GM18508 (cell line): ENCODE data around the gene GALNT11.
"Not testable (repeated sequence)": the region's sequence is repeated elsewhere in the genome, so short reads cannot be mapped to it uniquely, and the experiment has no call there.

Experiments used
- ATAC-seq: cut with Tn5 transposase; IDR thresholded peaks from one replicate; pipeline ENCODE4 v1.9.1; 2021; ENCODE audit warnings: moderate number of reproducible peaks; ENCODE audit not compliant: insufficient read depth, unreplicated experiment

GALNT11 gene

DNA sequence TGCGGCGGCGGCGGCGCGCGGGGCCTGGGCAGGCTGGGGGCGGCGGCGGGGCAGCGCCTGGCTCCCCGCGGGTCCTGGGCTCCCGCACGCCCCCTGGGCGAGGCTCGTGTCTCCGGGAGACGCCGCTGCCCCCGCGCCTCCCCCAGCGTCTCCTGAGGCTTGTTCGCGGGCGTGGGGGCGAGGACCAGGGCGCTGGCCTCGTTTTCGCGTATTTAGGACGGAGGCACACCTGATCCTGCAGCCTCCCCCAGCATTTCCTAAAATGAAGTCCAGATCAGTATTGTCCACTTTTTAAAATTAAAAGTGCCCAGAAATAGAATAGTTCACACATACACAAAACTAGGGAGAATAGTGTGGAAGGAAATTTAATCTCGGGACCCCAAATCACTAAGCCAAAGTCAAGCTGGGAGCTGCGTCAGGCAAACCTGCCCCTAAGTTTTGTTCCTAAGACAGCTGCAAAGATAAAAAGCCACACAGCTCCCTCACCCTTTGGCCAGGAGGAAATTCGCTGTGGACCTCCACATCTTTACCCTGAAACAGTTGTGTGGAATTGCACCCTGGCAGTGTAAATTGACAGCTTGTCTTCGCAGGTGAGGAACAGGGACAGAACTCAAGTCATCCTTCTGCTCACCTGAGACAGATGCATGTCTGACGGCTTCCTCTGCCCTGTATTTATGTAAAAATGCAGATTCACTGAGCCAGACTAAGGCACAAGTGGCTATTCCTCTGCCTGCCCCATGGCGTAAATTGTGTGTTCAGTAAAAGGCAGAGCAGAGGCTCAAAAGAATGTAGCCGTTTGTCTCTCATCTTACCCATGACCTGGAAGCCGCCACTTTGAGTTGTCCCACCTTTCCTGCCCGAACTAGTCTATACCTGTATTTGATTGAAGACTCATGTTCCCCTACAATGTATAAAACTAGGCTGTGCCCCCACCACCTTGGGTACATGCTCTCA, 740 bp downstream of the GALNT11 start:
- no peak for ATAC-seq

DNA sequence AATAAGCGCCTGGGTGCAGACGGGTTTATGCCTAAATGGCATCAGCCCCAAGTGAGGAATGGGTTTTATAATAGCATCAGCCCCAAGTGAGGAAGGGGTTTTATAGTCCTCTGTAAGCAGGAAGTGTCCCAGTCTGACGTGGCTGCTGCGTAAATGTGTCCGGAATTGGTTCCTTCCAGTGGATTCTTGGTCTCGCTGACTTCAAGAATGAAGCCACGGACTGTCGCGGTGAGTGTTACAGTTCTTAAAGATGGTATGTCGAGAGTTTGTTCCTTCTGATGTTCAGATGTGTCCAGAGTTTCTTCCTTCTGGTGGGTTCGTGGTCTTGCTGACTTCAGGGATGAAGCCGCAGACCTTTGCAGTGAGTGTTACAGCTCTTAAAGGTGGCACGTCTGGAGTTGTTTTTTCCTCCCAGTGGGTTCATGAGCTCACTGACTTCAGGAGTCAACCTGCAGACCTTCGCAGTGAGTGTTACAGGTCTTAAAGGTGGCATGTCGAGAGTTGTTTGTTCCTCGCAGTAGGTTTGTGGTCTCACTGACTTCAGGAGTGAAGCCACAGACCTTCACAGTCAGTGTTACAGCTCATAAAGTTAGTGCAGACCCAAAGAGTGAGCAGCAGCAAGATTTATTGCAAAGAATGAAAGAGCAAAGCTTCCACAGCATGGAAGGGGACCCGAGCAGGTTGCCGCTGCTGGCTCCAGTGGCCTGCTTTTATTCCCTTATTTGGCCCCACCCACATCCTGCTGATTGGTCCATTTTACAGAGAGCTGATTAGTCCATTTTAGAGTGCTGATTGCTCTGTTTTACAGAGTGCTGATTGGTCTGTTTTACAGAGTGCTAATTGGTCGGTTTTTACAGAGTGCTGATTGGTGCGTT, 2.3 kb downstream of the GALNT11 start:
- not testable (repeated sequence) for ATAC-seq

DNA sequence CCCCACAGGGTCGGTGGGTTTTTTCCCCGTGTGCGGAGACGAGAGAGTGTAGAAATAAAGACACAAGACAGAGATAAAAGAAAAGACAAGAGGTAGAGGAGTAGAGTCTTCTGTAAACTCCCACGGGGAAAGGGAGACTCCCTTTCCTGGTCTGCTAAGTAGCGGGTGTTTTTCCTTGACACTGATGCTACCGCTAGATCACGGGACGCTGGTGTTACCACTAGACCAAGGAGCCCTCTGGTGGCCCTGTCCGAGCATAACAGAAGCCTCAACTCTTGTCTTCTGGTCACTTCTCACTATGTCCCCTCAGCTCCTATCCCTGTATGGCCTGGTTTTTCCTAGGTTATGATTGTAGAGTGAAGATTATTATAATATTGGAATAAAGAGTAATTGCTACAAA, 4.6 kb downstream of the GALNT11 start:
- ATAC-seq: not testable (repeated sequence)

DNA sequence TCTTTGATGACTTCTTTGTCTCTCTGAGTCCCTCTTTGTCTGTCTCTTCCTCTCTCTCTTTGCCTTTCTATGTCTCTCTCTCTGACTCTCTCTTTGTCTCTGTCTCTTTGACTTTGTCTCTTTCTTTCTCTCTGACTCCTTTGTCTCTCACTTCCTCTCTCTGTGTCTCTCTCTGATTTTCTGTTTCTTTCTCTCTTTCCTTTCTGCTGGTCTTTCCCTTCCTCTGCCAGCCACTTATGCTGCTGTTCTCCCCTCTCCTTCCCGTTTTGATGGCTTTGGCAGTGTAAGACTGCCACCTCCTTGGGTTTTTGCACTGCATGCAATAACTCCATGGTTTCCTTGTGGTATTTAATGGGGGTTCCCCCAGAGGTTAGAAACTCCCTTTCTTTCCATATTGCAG, 5.2 kb downstream of the GALNT11 start:
- not testable (repeated sequence) for ATAC-seq

- ATAC-seq: no peak
Measured at GRCh38 chr7:152035817-152036216, 10.3 kb downstream of the GALNT11 start.

GRCh38 chr7:152038410-152038809, 12.9 kb downstream of the GALNT11 start:
- not testable (repeated sequence) for ATAC-seq

DNA sequence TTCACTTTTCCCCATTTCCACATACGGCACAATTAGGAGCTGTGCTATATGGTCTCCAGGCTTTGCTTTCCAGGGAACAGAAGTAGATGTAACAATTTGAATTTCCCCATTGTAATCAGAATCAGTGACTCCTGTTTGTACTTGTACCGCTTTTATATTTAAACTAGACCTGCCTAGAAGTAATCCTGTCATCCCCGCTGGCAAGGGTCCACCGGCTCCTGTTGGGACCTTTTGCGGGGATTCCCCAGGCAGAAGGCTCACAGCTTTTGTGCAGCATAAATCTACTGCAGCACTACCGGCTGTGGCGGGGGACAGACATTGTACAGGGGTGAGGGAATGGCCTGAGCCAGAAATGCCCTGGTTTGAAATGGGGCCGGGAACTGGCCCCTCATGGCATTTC, 17.6 kb downstream of the GALNT11 start:
- not testable (repeated sequence) for ATAC-seq

GRCh38 chr7:152044909-152045308, 19.4 kb downstream of the GALNT11 start:
- not testable (repeated sequence) for ATAC-seq

DNA sequence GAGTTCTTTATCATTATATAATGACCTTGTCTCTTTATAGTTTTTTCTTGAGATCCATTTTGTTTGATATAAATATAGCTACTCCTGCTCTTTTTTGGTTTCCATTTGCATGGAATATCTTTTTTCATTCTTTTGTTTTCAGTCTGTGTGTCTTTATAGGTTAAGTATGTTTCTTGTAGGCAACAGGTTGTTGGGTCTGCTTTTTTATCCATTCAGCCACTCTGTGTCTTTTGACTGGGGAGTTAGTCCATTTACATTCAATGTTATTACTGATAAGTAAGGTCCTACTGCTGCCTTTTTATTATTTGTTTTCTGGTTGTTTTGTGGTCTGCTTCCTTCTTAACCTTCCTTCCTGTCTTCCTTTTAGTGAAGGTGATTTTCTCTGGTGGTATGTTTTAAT, 21.1 kb downstream of the GALNT11 start:
- ATAC-seq: no peak

- ATAC-seq: no peak
Measured at GRCh38 chr7:152048051-152048450, 22.6 kb downstream of the GALNT11 start.

DNA sequence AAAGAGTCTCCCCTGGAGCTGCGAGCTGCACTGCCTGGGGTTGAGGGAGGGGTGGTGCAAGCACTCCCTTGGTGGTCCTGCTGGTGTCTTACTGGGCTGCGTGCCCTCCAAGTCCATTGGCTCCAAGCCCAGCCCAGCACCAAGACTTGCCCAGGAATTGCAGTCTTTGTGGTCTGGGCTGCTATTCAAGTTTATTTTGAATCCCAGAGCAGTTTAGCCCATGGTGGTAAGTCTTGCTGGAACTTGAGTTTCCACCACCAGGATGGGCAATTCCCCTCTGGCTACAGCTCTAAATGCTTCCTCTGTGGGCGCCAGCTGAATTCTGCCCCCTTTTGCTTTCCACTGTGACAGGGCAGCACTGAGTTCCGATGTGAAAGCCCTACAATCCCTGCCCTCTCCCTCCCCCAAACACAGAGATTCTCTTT, 25.1 kb downstream of the GALNT11 start:
- ATAC-seq: no peak

GRCh38 chr7:152051968-152052367, 26.5 kb downstream of the GALNT11 start:
- no peak for ATAC-seq

- no peak for ATAC-seq
Measured at GRCh38 chr7:152052771-152053170, 27.3 kb downstream of the GALNT11 start.

DNA sequence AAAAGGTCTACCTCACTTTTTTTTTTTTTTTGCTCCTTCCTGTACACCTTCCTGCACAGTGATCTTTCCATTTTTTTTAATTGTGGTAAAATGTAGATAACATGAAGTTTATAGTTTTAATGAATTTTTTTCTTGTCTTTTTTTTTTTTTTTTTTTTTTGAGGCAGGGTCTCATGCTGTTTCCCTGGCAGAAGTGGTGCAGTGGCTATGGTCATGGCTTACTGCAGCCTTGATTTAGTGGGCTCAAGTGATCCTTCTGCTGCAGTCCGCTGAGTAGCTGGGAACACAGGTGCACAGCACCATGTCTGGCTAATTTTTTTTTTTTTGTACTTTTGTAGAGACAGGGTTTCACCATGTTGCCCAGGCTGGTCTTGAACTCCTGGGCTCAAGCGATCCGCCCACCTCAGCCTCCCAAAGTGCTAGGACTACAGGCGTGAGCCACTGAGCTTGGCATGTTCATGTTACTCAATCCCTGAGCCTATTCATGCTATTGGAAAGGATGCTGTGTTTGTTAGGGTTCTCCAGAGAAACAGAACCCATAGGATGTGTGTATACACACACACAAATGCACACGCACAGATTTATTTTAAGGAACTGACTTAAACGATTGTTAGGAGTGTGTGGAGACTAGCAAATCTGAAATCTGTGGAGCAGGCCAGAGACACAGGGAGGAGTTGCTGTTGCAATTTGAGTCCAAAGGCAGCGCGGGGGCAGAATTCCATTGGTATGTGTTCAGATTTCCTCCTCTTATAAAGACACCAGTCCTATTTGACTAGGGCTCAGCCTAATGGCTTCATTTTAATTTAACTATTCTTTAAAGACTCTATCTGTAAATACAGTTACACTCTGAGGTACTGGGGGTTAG, 29.1 kb downstream of the GALNT11 start:
- ATAC-seq: no peak

GRCh38 chr7:152056621-152057274, 31.3 kb downstream of the GALNT11 start:
- no peak for ATAC-seq

GRCh38 chr7:152059311-152059710, 33.8 kb downstream of the GALNT11 start:
- no peak for ATAC-seq

- ATAC-seq: not testable (repeated sequence)
Measured at GRCh38 chr7:152061086-152061485, 35.6 kb downstream of the GALNT11 start.

DNA sequence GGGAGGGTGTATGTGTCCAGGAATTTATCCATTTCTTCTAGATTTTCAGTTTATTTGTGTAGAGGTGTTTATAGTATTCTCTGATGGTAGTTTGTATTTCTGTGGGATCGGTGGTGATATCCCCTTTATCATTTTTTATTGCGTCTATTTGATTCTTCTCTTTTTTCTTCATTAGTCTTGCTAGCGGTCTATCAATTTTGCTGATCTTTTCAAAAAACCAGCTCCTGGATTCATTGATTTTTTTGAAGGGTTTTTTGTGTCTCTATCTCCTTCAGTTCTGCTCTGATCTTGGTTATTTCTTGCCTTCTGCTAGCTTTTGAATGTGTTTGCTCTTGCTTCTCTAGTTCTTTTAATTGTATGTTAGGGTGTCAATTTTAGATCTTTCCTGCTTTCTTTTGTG, 37.7 kb downstream of the GALNT11 start:
- not testable (repeated sequence) for ATAC-seq

GRCh38 chr7:152063821-152064220, 38.3 kb downstream of the GALNT11 start:
- not testable (repeated sequence) for ATAC-seq
